ENCODE results near the gene MEGF10. TPM values are rescaled to one million over a fixed set of nuclear protein-coding genes. Genes with fewer than 3 reads are reported as not detected.

Gene MEGF10
- polyA plus RNA-seq, 3 donors, result not detected

GRCh38 chr5:127297348-127298035 lies 6.9 kb downstream of the MEGF10 start:
- Histone ChIP-seq H3K27me3 (ENCODE audit: control insufficient read depth in 2 of 2, insufficient read depth in 2 of 2, low read length in 2 of 2) (peaks cover 6 to 9% of the 10 kb centered on the region in 2 donors), H3K36me3 (replicated peaks in 1 of 2; ENCODE audit: control insufficient read depth in 1 of 2, insufficient read depth in 2 of 2, low read length in 2 of 2) (no peaks in the 10 kb centered on the region), H3K4me1 (ENCODE audit: control insufficient read depth in 1 of 2, insufficient read depth in 2 of 2, low read length in 2 of 2) (no peaks in the 10 kb centered on the region), H3K9me3 (replicated peaks in 1 of 2; ENCODE audit: control insufficient read depth in 1 of 2, insufficient read depth in 1 of 2, low read length in 2 of 2) (no peaks in the 10 kb centered on the region), H3K4me3 (replicated peaks in 1 of 3; ENCODE audit: low read depth in 2 of 3, low read length in 3 of 3) (no peak overlapping the region), H3K79me2 (ENCODE audit: insufficient read depth, low read length) (no peaks in the 10 kb centered on the region), H2AFZ (ENCODE audit: insufficient read depth, low read depth, low read length, poor library complexity, severe bottlenecking) (no peak overlapping the region), H4K20me1 (ENCODE audit: insufficient read depth, low read length) (no peaks in the 10 kb centered on the region), H3K4me2 (replicated peaks; ENCODE audit: extremely low read depth, low read length, poor library complexity, severe bottlenecking) (no peak overlapping the region), H3K9ac (ENCODE audit: insufficient read depth, low read length, poor library complexity, severe bottlenecking) (no peak overlapping the region), H3K27ac (ENCODE audit: low read depth in 1 of 2, low read length in 2 of 2) (no peak overlapping the region)
- Mint-ChIP-seq H3K27me3 (ENCODE audit: low read depth in 3 of 3) (peaks cover 5 to 15% (median 14%) of the 10 kb centered on the region in 3 donors), H3K36me3 (no peaks in the 10 kb centered on the region), H3K4me1 (no peaks in the 10 kb centered on the region), H3K27ac (no peak overlapping the region), H3K4me3 (no peak overlapping the region), H3K9me3 (no peaks in the 10 kb centered on the region)
- TF ChIP-seq CTCF (IDR thresholded peaks at IDR 0.05), result no peak
- no peak for DNase-seq
- intact Hi-C loops (cut with micrococcal nuclease), result no loop called here
- WGBS (ENCODE audit: insufficient coverage), result no CpG with 5 or more reads among the region's 4 CpGs

- Mint-ChIP-seq H3K4me3 (no peak overlapping the region), H3K27ac (peak overlapping the region in 1 of 7 donors; percentile 34), H3K9me3 (no peaks in the 10 kb centered on the region), H3K4me1 (no peaks in the 10 kb centered on the region), H3K27me3 (ENCODE audit: low read depth in 3 of 3) (peaks cover 5 to 15% (median 13%) of the 10 kb centered on the region in 3 donors), H3K36me3 (no peaks in the 10 kb centered on the region)
- TF ChIP-seq CTCF (IDR thresholded peaks at IDR 0.05), result no peak
- Histone ChIP-seq H3K79me2 (ENCODE audit: insufficient read depth, low read length) (no peaks in the 10 kb centered on the region), H3K27me3 (ENCODE audit: control insufficient read depth in 2 of 2, insufficient read depth in 2 of 2, low read length in 2 of 2) (peaks cover 3 to 6% of the 10 kb centered on the region in 2 donors), H2AFZ (ENCODE audit: insufficient read depth, low read depth, low read length, poor library complexity, severe bottlenecking) (no peak overlapping the region), H3K36me3 (replicated peaks in 1 of 2; ENCODE audit: control insufficient read depth in 1 of 2, insufficient read depth in 2 of 2, low read length in 2 of 2) (no peaks in the 10 kb centered on the region), H3K27ac (ENCODE audit: low read depth in 1 of 2, low read length in 2 of 2) (no peak overlapping the region), H3K4me1 (ENCODE audit: control insufficient read depth in 1 of 2, insufficient read depth in 2 of 2, low read length in 2 of 2) (no peaks in the 10 kb centered on the region), H3K4me3 (replicated peaks in 1 of 3; ENCODE audit: low read depth in 2 of 3, low read length in 3 of 3) (no peak overlapping the region), H3K9ac (ENCODE audit: insufficient read depth, low read length, poor library complexity, severe bottlenecking) (no peak overlapping the region), H3K4me2 (replicated peaks; ENCODE audit: extremely low read depth, low read length, poor library complexity, severe bottlenecking) (no peak overlapping the region), H3K9me3 (replicated peaks in 1 of 2; ENCODE audit: control insufficient read depth in 1 of 2, insufficient read depth in 1 of 2, low read length in 2 of 2) (no peaks in the 10 kb centered on the region), H4K20me1 (ENCODE audit: insufficient read depth, low read length) (no peaks in the 10 kb centered on the region)
- DNase-seq, result no peak
- intact Hi-C loops (cut with micrococcal nuclease), result no loop called here
- WGBS (ENCODE audit: insufficient coverage), result 89% methylated on average over 4 of the region's 4 CpGs
Measured at GRCh38 chr5:127298036-127298429, 7.4 kb downstream of the MEGF10 start.
